Activated T-helper 1 cell treated with anti-CD3 and anti-CD28 coated beads, Interleukin-12 subunit alpha, Interleukin-12 subunit beta, Interleukin-2, Interleukin-4 antibody, amounts not matched to agents 30 ng/mL and 10 ng/mL and 1 ng/mL, durations not matched to agents 14 hours and 24 hours and 36 hours (primary cell): Measurements from ENCODE around the gene ADM2. TPM values are rescaled to one million over a fixed set of nuclear protein-coding genes. Genes with fewer than 3 reads are reported as not detected.
A peak's percentile ranks its signal among the peaks of the same experiment; 100 is the strongest.

Experiments
- DNase-seq: peaks from one replicate; pipeline ENCODE4 v3.0.0; 2021; ENCODE audit warnings: low spot score
- H3K27ac Mint-ChIP-seq: one replicate; pipeline ENCODE4 v1.8.0; 2021; ENCODE audit warnings: mild to moderate bottlenecking, mixed read lengths
- H3K27me3 Mint-ChIP-seq: one replicate; pipeline ENCODE4 v1.8.0; 2022; ENCODE audit warnings: mild to moderate bottlenecking, moderate library complexity, mixed read lengths; ENCODE audit not compliant: insufficient read depth
- H3K36me3 Mint-ChIP-seq: one replicate; pipeline ENCODE4 v1.8.0; 2021; ENCODE audit warnings: low read depth, mixed read lengths
- H3K4me1 Mint-ChIP-seq: one replicate; pipeline ENCODE4 v1.8.0; 2021; ENCODE audit warnings: low read depth, mixed read lengths
- H3K4me3 Mint-ChIP-seq: one replicate; pipeline ENCODE4 v1.8.0; 2021; ENCODE audit warnings: mild to moderate bottlenecking, moderate library complexity, mixed read lengths
- H3K9me3 Mint-ChIP-seq: one replicate; pipeline ENCODE4 v1.8.0; 2021; ENCODE audit warnings: mixed read lengths
- intact Hi-C: fragments of 100-400 bp; cut with micrococcal nuclease; formaldehyde crosslinking; loops from one replicate; pipeline ENCODE4 v1.15.1; 2024
- total RNA-seq: library from RNA; stranded (reverse); gene quantifications from 2 replicates; pipeline ENCODE4 v1.2.3, GENCODE V29; 2022

Gene ADM2
- total RNA-seq, 1 donor from 2014 or later = 4.9 TPM

GRCh38 chr22:50474710-50475651, 6.4 kb upstream of the ADM2 start, which contains the start of gene SBF1:
Gene SBF1, minus strand, starts transcription at chr22:50475035. Its CDS starts 195 bp downstream, at chr22:50474840.
- intact Hi-C loops = loop anchor here (1.0 to 10.0 kb wide), 6 partner anchors 32 to 230 kb away; partner anchors contain the start of genes CHKB, LMF2, PPP6R2 and SCO2
- H3K27ac Mint-ChIP-seq = peak within 1 kb of the TSS; percentile 74
- peak within 1 kb of the TSS; percentile 87 for H3K4me3 Mint-ChIP-seq
- no peaks in the 10 kb centered on the region for H3K36me3 Mint-ChIP-seq
- peaks cover 13% of the 10 kb centered on the region for H3K27me3 Mint-ChIP-seq
- H3K4me1 Mint-ChIP-seq = peaks cover 38% of the 10 kb centered on the region
- DNase-seq = peak; percentile 87
- H3K9me3 Mint-ChIP-seq = no peaks in the 10 kb centered on the region

- intact Hi-C loops = loop anchor here (1.0 to 10.0 kb wide), 6 partner anchors 32 to 231 kb away; partner anchors contain the start of genes CHKB, LMF2, PPP6R2 and SCO2
- H3K4me1 Mint-ChIP-seq = peaks cover 36% of the 10 kb centered on the region
- no peaks in the 10 kb centered on the region for H3K9me3 Mint-ChIP-seq
- no peak for DNase-seq
- no peaks in the 10 kb centered on the region for H3K36me3 Mint-ChIP-seq
- peak overlapping the region; percentile 57 for H3K4me3 Mint-ChIP-seq
- peaks cover 19% of the 10 kb centered on the region for H3K27me3 Mint-ChIP-seq
- H3K27ac Mint-ChIP-seq = no peak overlapping the region
Measured at GRCh38 chr22:50475652-50476002, 5.7 kb upstream of the ADM2 start.

GRCh38 chr22:50476868-50477267, 4.5 kb upstream of the ADM2 start:
- no peaks in the 10 kb centered on the region for H3K36me3 Mint-ChIP-seq
- DNase-seq = no peak
- H3K9me3 Mint-ChIP-seq = no peaks in the 10 kb centered on the region
- H3K4me1 Mint-ChIP-seq = peaks cover 27% of the 10 kb centered on the region
- peaks cover 21% of the 10 kb centered on the region for H3K27me3 Mint-ChIP-seq
- peak overlapping the region; percentile 63 for H3K27ac Mint-ChIP-seq
- H3K4me3 Mint-ChIP-seq = peak overlapping the region; percentile 57
- intact Hi-C loops = loop anchor here (10.0 kb wide), 1 partner anchor 232 kb away; the partner anchor contains the start of gene TUBGCP6

- Mint-ChIP-seq H3K27me3 (peaks cover 21% of the 10 kb centered on the region), H3K4me1 (peaks cover 17% of the 10 kb centered on the region), H3K4me3 (no peak overlapping the region), H3K9me3 (no peaks in the 10 kb centered on the region), H3K27ac (no peak overlapping the region), H3K36me3 (no peaks in the 10 kb centered on the region)
- DNase-seq = no peak
- intact Hi-C loops = loop anchor here (10.0 kb wide), 1 partner anchor 233 kb away; the partner anchor contains the start of gene TUBGCP6
Measured at GRCh38 chr22:50477923-50478322, 3.4 kb upstream of the ADM2 start.

GRCh38 chr22:50479721-50480120, 1.6 kb upstream of the ADM2 start:
- intact Hi-C loops = loop anchor here (10.0 kb wide), 1 partner anchor 235 kb away; the partner anchor contains the start of gene TUBGCP6
- H3K9me3 Mint-ChIP-seq = no peaks in the 10 kb centered on the region
- H3K27ac Mint-ChIP-seq = no peak overlapping the region
- H3K4me3 Mint-ChIP-seq = peak overlapping the region; percentile 72
- H3K27me3 Mint-ChIP-seq = peaks cover 21% of the 10 kb centered on the region
- DNase-seq = no peak
- H3K4me1 Mint-ChIP-seq = peaks cover 4% of the 10 kb centered on the region
- H3K36me3 Mint-ChIP-seq = no peaks in the 10 kb centered on the region

GRCh38 chr22:50481045-50481439, 301 bp upstream of the ADM2 start:
- Mint-ChIP-seq H3K9me3 (no peaks in the 10 kb centered on the region), H3K36me3 (no peaks in the 10 kb centered on the region), H3K4me1 (peaks cover 4% of the 10 kb centered on the region), H3K27me3 (peaks cover 21% of the 10 kb centered on the region), H3K4me3 (peak overlapping the region; percentile 72), H3K27ac (no peak overlapping the region)
- intact Hi-C loops = loop anchor here (1.0 kb wide), 1 partner anchor 26 kb away; the partner anchor contains the start of gene LMF2
- no peak for DNase-seq

GRCh38 chr22:50482107-50483074, 1.0 kb downstream of the ADM2 start:
- no peak for DNase-seq
- Mint-ChIP-seq H3K4me3 (peak overlapping the region; percentile 83), H3K36me3 (no peaks in the 10 kb centered on the region), H3K4me1 (peaks cover 4% of the 10 kb centered on the region), H3K27me3 (peaks cover 18% of the 10 kb centered on the region), H3K9me3 (no peaks in the 10 kb centered on the region), H3K27ac (no peak overlapping the region)
- intact Hi-C loops = no loop called here

- Mint-ChIP-seq H3K27me3 (peaks cover 18% of the 10 kb centered on the region), H3K36me3 (no peaks in the 10 kb centered on the region), H3K9me3 (no peaks in the 10 kb centered on the region), H3K4me3 (peak overlapping the region; percentile 53), H3K4me1 (peaks cover 4% of the 10 kb centered on the region), H3K27ac (no peak overlapping the region)
- intact Hi-C loops = no loop called here
- no peak for DNase-seq
Measured at GRCh38 chr22:50483106-50483505, 1.8 kb downstream of the ADM2 start.

GRCh38 chr22:50483556-50483955, 2.2 kb downstream of the ADM2 start:
- no peak for DNase-seq
- Mint-ChIP-seq H3K4me3 (peak overlapping the region; percentile 53), H3K36me3 (no peaks in the 10 kb centered on the region), H3K4me1 (peaks cover 4% of the 10 kb centered on the region), H3K27me3 (peaks cover 16% of the 10 kb centered on the region), H3K9me3 (no peaks in the 10 kb centered on the region), H3K27ac (no peak overlapping the region)
- intact Hi-C loops = no loop called here

- intact Hi-C loops = no loop called here
- Mint-ChIP-seq H3K9me3 (no peaks in the 10 kb centered on the region), H3K27me3 (peaks cover 14% of the 10 kb centered on the region), H3K4me1 (peaks cover 4% of the 10 kb centered on the region), H3K36me3 (no peaks in the 10 kb centered on the region), H3K4me3 (peak overlapping the region; percentile 53), H3K27ac (no peak overlapping the region)
- DNase-seq = no peak
Measured at GRCh38 chr22:50483977-50484853, 2.9 kb downstream of the ADM2 start.

GRCh38 chr22:50485221-50486131, 4.1 kb downstream of the ADM2 start:
- no peaks in the 10 kb centered on the region for H3K36me3 Mint-ChIP-seq
- no peak overlapping the region for H3K27ac Mint-ChIP-seq
- intact Hi-C loops = no loop called here
- no peak overlapping the region for H3K4me3 Mint-ChIP-seq
- no peaks in the 10 kb centered on the region for H3K9me3 Mint-ChIP-seq
- no peak for DNase-seq
- no peaks in the 10 kb centered on the region for H3K4me1 Mint-ChIP-seq
- H3K27me3 Mint-ChIP-seq = peaks cover 4% of the 10 kb centered on the region
